ENCODE results near the gene PATJ.

The PATJ gene

GRCh38 chr1:62040450-62040849 lies 298.2 kb downstream of the PATJ start:
- TF ChIP-seq, protein P1, sequence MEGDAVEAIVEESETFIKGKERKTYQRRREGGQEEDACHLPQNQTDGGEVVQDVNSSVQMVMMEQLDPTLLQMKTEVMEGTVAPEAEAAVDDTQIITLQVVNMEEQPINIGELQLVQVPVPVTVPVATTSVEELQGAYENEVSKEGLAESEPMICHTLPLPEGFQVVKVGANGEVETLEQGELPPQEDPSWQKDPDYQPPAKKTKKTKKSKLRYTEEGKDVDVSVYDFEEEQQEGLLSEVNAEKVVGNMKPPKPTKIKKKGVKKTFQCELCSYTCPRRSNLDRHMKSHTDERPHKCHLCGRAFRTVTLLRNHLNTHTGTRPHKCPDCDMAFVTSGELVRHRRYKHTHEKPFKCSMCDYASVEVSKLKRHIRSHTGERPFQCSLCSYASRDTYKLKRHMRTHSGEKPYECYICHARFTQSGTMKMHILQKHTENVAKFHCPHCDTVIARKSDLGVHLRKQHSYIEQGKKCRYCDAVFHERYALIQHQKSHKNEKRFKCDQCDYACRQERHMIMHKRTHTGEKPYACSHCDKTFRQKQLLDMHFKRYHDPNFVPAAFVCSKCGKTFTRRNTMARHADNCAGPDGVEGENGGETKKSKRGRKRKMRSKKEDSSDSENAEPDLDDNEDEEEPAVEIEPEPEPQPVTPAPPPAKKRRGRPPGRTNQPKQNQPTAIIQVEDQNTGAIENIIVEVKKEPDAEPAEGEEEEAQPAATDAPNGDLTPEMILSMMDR (IDR thresholded peaks at IDR 0.05; ENCODE audit: extremely low read depth, missing control alignments) = no peak
- DNase-seq (ENCODE audit: low spot score) = no peak

DNA sequence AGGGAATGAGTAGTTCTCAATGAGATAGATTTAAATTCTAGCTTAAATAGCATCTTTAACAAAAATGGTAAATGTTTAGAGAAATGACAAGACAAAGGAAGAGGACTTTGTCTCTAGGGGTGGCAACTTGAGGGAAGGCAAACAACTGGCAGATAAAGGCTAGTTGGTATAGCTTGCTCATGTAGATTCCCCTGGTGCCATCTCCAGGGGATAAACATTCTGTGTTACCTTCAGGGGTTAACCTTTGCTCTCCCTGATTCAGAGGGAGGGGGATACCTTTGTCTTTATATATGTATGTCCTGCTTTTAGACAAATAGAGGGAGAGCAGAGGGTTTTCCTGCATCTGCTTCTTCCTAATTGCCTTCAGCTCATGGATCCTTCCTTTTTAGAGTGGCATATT lies 298.7 kb downstream of the PATJ start:
- TF ChIP-seq, protein P1 (IDR thresholded peaks at IDR 0.05; ENCODE audit: extremely low read depth, missing control alignments) = no peak

GRCh38 chr1:62043154-62043553 lies 300.9 kb downstream of the PATJ start:
- TF ChIP-seq, protein P1 (IDR thresholded peaks at IDR 0.05; ENCODE audit: extremely low read depth, missing control alignments) = no peak
- DNase-seq (ENCODE audit: low spot score) = no peak

More for the DNA sequence above, 298.7 kb downstream of the PATJ start:
- no peak for DNase-seq (ENCODE audit: low spot score)

GRCh38 chr1:62045574-62045973 lies 303.3 kb downstream of the PATJ start:
- TF ChIP-seq, protein P1 (IDR thresholded peaks at IDR 0.05; ENCODE audit: extremely low read depth, missing control alignments) = no peak
- DNase-seq (ENCODE audit: low spot score) = no peak

GRCh38 chr1:62046927-62047326 lies 304.6 kb downstream of the PATJ start:
- TF ChIP-seq, protein P1 (IDR thresholded peaks at IDR 0.05; ENCODE audit: extremely low read depth, missing control alignments) = no peak
- no peak for DNase-seq (ENCODE audit: low spot score)

DNA sequence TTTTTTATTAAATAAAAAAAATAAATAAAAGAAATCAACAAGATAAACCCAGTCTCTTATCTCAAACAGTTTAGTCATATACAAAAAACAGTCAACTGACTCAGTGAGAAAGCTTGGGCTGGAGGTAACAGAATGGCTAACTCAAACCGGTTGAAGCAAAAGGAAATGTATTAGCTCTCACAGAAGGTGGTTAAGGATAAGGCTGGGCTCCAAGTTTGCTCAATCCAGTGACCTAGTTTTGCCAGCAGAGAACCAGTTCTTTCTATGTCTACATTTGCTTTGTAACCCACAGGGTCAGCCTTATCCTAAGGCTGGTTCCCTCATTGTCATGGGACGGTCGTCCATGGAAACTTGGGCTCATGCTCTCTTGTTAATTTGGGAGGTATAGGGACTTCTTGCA lies 307.9 kb downstream of the PATJ start:
- no peak for DNase-seq (ENCODE audit: low spot score)
- TF ChIP-seq, protein P1 (IDR thresholded peaks at IDR 0.05; ENCODE audit: extremely low read depth, missing control alignments) = no peak

GRCh38 chr1:62052946-62053345 lies 310.7 kb downstream of the PATJ start:
- TF ChIP-seq, protein P1 (IDR thresholded peaks at IDR 0.05; ENCODE audit: extremely low read depth, missing control alignments) = no peak

More at GRCh38 chr1:62052946-62053345, 310.7 kb downstream of the PATJ start:
- DNase-seq (ENCODE audit: low spot score) = no peak

Measured in GM20000 (cell line).